HCT116 (cell line): Measurements from ENCODE around the gene STRIT1. TPM values are rescaled to one million over a fixed set of nuclear protein-coding genes. Genes with fewer than 3 reads are reported as not detected.

Experiments used
- ATAC-seq: fragments of 200-7000 bp; cut with Tn5 transposase; 2 replicates; pipeline ENCODE4 v1.9.1; 2020; ENCODE audit warnings: mild to moderate bottlenecking, moderate library complexity
- BruUV-seq: library from RNA; stranded (reverse); fragments of 400-500 nt; replicated peaks from 2 replicates; lab custom pipeline; 2021; lab: Mats Ljungman, UMichigan
- CTCF ChIA-PET: fragments of 300-600 bp; sonication (Branson Sonifier 250); formaldehyde crosslinking; loops from one replicate; lab custom pipeline; 2021; ENCODE audit warnings: antibody characterized with exemption; lab: Charles Lee
- POLR2A ChIA-PET: fragments of 300-600, 350-600 bp; sonication (Branson Sonifier 250); formaldehyde crosslinking; loops from one replicate; lab custom pipeline; 2021; ENCODE audit warnings: antibody characterized with exemption; lab: Charles Lee
- RAD21 ChIA-PET, 2 experiments: fragments of 300-600 bp; sonication (Branson Sonifier 250); formaldehyde crosslinking; loops; one replicate each; lab custom pipeline; 2023; ENCODE audit warnings: low total read pairs in 2 of 2; ENCODE audit not compliant: uncharacterized antibody in 2 of 2, unreplicated experiment in 2 of 2, low non-redundant PET in 1 of 2; lab: Charles Lee
- DNase-seq: peaks from one replicate; pipeline ENCODE4 v3.0.0-alpha.2; 2010; ENCODE audit warnings: low read depth, low spot score
- H2AFZ ChIP-seq: fragments of 200-600 bp; shearing (Covaris generic), sonication (generic); 2 replicates; pipeline ENCODE4 v1.6.1; 2017; ENCODE audit warnings: low read depth, mixed run types, mixed read lengths, antibody characterized with exemption, low read length; ENCODE audit not compliant: poor library complexity, severe bottlenecking
- H3K27ac ChIP-seq: 2 replicates; pipeline ENCODE4 v1.5.1; 2012; ENCODE audit warnings: low read depth, low read length
- H3K27me3 ChIP-seq: fragments of 200-600 bp; sonication (generic); 2 replicates; pipeline ENCODE4 v1.6.1; 2016; ENCODE audit warnings: mixed run types, low read length, mixed read lengths; ENCODE audit not compliant: insufficient read depth
- H3K36me3 ChIP-seq, 2 experiments: fragments of 200-500 bp in 1 of 2; fragments of 200-600 bp in 1 of 2; sonication (Bioruptor generic) in 1 of 2; sonication (generic) in 1 of 2; 2 replicates each; pipeline versions ENCODE4 v1.5.1 to v1.6.1; 2014 to 2016; ENCODE audit warnings: low read length in 2 of 2, inconsistent platforms in 1 of 2, mixed read lengths in 1 of 2, mixed run types in 1 of 2; ENCODE audit not compliant: insufficient read depth in 2 of 2, control insufficient read depth in 1 of 2
- H3K4me1 ChIP-seq, 2 experiments: fragments of 200-600 bp in 1 of 2; sonication (generic) in 1 of 2; 2 replicates each; pipeline versions ENCODE4 v1.5.1 to v1.6.1; 2012 to 2017; ENCODE audit warnings: low read length in 2 of 2, inconsistent platforms in 1 of 2, mild to moderate bottlenecking in 1 of 2, mixed read lengths in 1 of 2, mixed run types in 1 of 2, moderate library complexity in 1 of 2; ENCODE audit not compliant: insufficient read depth in 2 of 2, control insufficient read depth in 1 of 2
- H3K4me2 ChIP-seq: fragments of 200-600 bp; sonication (generic); 2 replicates; pipeline ENCODE4 v1.6.1; 2017; ENCODE audit warnings: mixed run types, low read length, mixed read lengths
- H3K4me3 ChIP-seq, 2 experiments: fragments of 200-600 bp in 1 of 2; sonication (generic) in 1 of 2; replicated peaks in 1 of 2; 2 replicates each; pipeline ENCODE4 v1.5.1; 2011 to 2016; ENCODE audit warnings: low read length in 2 of 2, control low read depth in 1 of 2, low read depth in 1 of 2, mild to moderate bottlenecking in 1 of 2, mixed read lengths in 1 of 2, mixed run types in 1 of 2
- H3K79me2 ChIP-seq: fragments of 200-600 bp; sonication (generic); 2 replicates; pipeline ENCODE4 v1.6.1; 2017; ENCODE audit warnings: mild to moderate bottlenecking, mixed run types, low read length, moderate library complexity, mixed read lengths; ENCODE audit not compliant: insufficient read depth
- H3K9ac ChIP-seq: fragments of 200-600 bp; sonication (generic); 2 replicates; pipeline ENCODE4 v1.6.1; 2016; ENCODE audit warnings: low read length, mixed read lengths
- H3K9me2 ChIP-seq: fragments of 200-600 bp; sonication (generic), shearing (Covaris generic); 2 replicates; pipeline ENCODE4 v1.6.1; 2017; ENCODE audit warnings: mixed run types, mild to moderate bottlenecking, moderate library complexity; ENCODE audit not compliant: insufficient read depth
- H3K9me3 ChIP-seq, 2 experiments: fragments of 200-500 bp in 1 of 2; fragments of 200-600 bp in 1 of 2; sonication (Bioruptor generic) in 1 of 2; sonication (generic) in 1 of 2; 2 replicates each; pipeline ENCODE4 v1.6.1; 2014 to 2017; ENCODE audit warnings: low read length in 2 of 2, mixed read lengths in 2 of 2, inconsistent platforms in 1 of 2, low read depth in 1 of 2, mild to moderate bottlenecking in 1 of 2, mixed run types in 1 of 2, moderate library complexity in 1 of 2; ENCODE audit not compliant: control insufficient read depth in 1 of 2, insufficient read depth in 1 of 2
- H4K20me1 ChIP-seq: fragments of 200-600 bp; sonication (generic), shearing (Covaris generic); 2 replicates; pipeline ENCODE4 v1.6.1; 2017; ENCODE audit warnings: mixed run types, mild to moderate bottlenecking, moderate library complexity; ENCODE audit not compliant: insufficient read depth
- CBX3 ChIP-seq: IDR thresholded peaks from 2 replicates; pipeline ENCODE4 v1.6.1; 2012; ENCODE audit warnings: low read depth
- CEBPB ChIP-seq: IDR thresholded peaks from 2 replicates; pipeline ENCODE4 v1.6.1; 2012; ENCODE audit warnings: low read depth
- EGR1 ChIP-seq: IDR thresholded peaks from 2 replicates; pipeline ENCODE4 v1.6.1; 2012; ENCODE audit warnings: low read depth
- ELF1 ChIP-seq: IDR thresholded peaks from 2 replicates; pipeline ENCODE4 v1.6.1; 2012; ENCODE audit warnings: low read depth, borderline replicate concordance
- EZH2 ChIP-seq: fragments of 200-600 bp; sonication (generic); IDR thresholded peaks from 2 replicates; pipeline ENCODE4 v1.6.1; 2017; ENCODE audit warnings: antibody characterized with exemption, mixed run types
- EZH2phosphoT487 ChIP-seq: fragments of 200-600 bp; IDR thresholded peaks from 2 replicates; pipeline ENCODE4 v1.6.1; 2018; ENCODE audit warnings: antibody characterized with exemption, borderline replicate concordance
- FOSL1 ChIP-seq: IDR thresholded peaks from 2 replicates; pipeline ENCODE4 v1.6.1; 2012; ENCODE audit warnings: low read depth
- JUND ChIP-seq: IDR thresholded peaks from 2 replicates; pipeline ENCODE4 v1.6.1; 2012
- POLR2AphosphoS5 ChIP-seq: IDR thresholded peaks from 2 replicates; pipeline ENCODE4 v1.6.1; 2011; ENCODE audit warnings: mild to moderate bottlenecking, low read depth, low read length, moderate library complexity
- RAD21 ChIP-seq: IDR thresholded peaks from 2 replicates; pipeline ENCODE4 v1.6.1; 2012; ENCODE audit warnings: low read depth, mild to moderate bottlenecking
- SP1 ChIP-seq: IDR thresholded peaks from 2 replicates; pipeline ENCODE4 v1.6.1; 2012; ENCODE audit warnings: low read depth
- SRF ChIP-seq: IDR thresholded peaks from 2 replicates; pipeline ENCODE4 v1.6.1; 2012; ENCODE audit warnings: low read depth
- YY1 ChIP-seq: IDR thresholded peaks from 2 replicates; pipeline ENCODE4 v1.6.1; 2011; ENCODE audit warnings: low read length, low read depth, moderate library complexity, mild to moderate bottlenecking; ENCODE audit not compliant: insufficient replicate concordance; ENCODE audit errors: extremely low read depth
- ZFX ChIP-seq: fragments of 450-650 bp; IDR thresholded peaks from 2 replicates; pipeline ENCODE4 v1.6.1; 2017
- ZNF274 ChIP-seq: fragments of 200-500 bp; sonication (Bioruptor generic); IDR thresholded peaks from 2 replicates; pipeline ENCODE4 v1.6.1; 2014; ENCODE audit warnings: mild to moderate bottlenecking, low read depth, low read length, inconsistent platforms
- intact Hi-C: fragments of 100-400 bp; cut with micrococcal nuclease; formaldehyde crosslinking; loops from 2 replicates; pipeline ENCODE4 v1.10.0; 2022
- total RNA-seq: library from RNA; stranded (reverse); gene quantifications from one replicate; pipeline ENCODE4 v1.2.1, GENCODE V29; 2021; ENCODE audit not compliant: unreplicated experiment
- TF ChIP-seq, protein P1 (sequence below): IDR thresholded peaks from 2 replicates; pipeline ENCODE4 v1.6.1; 2011; ENCODE audit warnings: mild to moderate bottlenecking, low read length, moderate library complexity; ENCODE audit not compliant: insufficient replicate concordance; ENCODE audit errors: extremely low read depth
- TF ChIP-seq, protein P2 (sequence below): IDR thresholded peaks from 2 replicates; pipeline ENCODE4 v1.6.1; 2012
- TF ChIP-seq, protein P3 (sequence below): IDR thresholded peaks from 2 replicates; pipeline ENCODE4 v1.6.1; 2012; ENCODE audit warnings: low read depth
- TF ChIP-seq, protein P4 (sequence below): IDR thresholded peaks from 2 replicates; pipeline ENCODE4 v1.6.1; 2012

STRIT1 gene
- total RNA-seq, 1 experiment from 2014 or later: not detected

DNA sequence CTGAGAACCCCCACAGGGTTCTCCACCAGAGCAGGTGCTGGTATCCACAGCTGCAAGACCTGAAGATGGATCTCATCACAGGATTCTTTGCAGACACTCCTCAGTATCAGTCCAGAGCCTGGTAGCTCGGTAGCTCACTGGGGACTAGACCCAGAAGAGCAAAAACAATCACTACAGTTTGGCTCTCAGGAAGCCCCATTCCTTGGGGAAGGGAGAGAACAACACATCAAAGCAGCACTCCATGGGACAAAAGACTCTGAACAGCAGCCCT, 22.2 kb downstream of the STRIT1 start:
- CTCF ChIA-PET: no interaction called here
- no peaks in the 10 kb centered on the region for H3K9me2 ChIP-seq
- H3K4me2 ChIP-seq: peak overlapping the region; percentile 51; the same call in 1 of the 2 replicates
- RAD21 ChIA-PET: interaction anchor here in 1 of 2 experiments (1.0 kb wide), 1 partner anchor 101 kb away, joined by 3 read pairs; no protein-coding TSS in a partner anchor
- no peaks in the 10 kb centered on the region for H3K36me3 ChIP-seq
- H3K9ac ChIP-seq: no peak overlapping the region
- no peaks in the 10 kb centered on the region for H3K27me3 ChIP-seq
- DNase-seq (no peak), ATAC-seq (no peak)
- H2AFZ ChIP-seq: no peak overlapping the region
- TF ChIP-seq ZNF274: no peak
- TF ChIP-seq ZFX: no peak
- TF ChIP-seq SRF: no peak
- TF ChIP-seq SP1: no peak
- no peak for TF ChIP-seq ELF1
- TF ChIP-seq, protein P1, sequence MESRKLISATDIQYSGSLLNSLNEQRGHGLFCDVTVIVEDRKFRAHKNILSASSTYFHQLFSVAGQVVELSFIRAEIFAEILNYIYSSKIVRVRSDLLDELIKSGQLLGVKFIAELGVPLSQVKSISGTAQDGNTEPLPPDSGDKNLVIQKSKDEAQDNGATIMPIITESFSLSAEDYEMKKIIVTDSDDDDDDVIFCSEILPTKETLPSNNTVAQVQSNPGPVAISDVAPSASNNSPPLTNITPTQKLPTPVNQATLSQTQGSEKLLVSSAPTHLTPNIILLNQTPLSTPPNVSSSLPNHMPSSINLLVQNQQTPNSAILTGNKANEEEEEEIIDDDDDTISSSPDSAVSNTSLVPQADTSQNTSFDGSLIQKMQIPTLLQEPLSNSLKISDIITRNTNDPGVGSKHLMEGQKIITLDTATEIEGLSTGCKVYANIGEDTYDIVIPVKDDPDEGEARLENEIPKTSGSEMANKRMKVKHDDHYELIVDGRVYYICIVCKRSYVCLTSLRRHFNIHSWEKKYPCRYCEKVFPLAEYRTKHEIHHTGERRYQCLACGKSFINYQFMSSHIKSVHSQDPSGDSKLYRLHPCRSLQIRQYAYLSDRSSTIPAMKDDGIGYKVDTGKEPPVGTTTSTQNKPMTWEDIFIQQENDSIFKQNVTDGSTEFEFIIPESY: no peak
- TF ChIP-seq EZH2: no peak
- no peak for TF ChIP-seq EZH2phosphoT487
- no peak for TF ChIP-seq JUND
- no peak for TF ChIP-seq CBX3
- TF ChIP-seq, protein P2, sequence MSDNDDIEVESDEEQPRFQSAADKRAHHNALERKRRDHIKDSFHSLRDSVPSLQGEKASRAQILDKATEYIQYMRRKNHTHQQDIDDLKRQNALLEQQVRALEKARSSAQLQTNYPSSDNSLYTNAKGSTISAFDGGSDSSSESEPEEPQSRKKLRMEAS: no peak
- no peak for TF ChIP-seq YY1
- no peak for TF ChIP-seq FOSL1
- no peak for TF ChIP-seq EGR1
- TF ChIP-seq, protein P3, sequence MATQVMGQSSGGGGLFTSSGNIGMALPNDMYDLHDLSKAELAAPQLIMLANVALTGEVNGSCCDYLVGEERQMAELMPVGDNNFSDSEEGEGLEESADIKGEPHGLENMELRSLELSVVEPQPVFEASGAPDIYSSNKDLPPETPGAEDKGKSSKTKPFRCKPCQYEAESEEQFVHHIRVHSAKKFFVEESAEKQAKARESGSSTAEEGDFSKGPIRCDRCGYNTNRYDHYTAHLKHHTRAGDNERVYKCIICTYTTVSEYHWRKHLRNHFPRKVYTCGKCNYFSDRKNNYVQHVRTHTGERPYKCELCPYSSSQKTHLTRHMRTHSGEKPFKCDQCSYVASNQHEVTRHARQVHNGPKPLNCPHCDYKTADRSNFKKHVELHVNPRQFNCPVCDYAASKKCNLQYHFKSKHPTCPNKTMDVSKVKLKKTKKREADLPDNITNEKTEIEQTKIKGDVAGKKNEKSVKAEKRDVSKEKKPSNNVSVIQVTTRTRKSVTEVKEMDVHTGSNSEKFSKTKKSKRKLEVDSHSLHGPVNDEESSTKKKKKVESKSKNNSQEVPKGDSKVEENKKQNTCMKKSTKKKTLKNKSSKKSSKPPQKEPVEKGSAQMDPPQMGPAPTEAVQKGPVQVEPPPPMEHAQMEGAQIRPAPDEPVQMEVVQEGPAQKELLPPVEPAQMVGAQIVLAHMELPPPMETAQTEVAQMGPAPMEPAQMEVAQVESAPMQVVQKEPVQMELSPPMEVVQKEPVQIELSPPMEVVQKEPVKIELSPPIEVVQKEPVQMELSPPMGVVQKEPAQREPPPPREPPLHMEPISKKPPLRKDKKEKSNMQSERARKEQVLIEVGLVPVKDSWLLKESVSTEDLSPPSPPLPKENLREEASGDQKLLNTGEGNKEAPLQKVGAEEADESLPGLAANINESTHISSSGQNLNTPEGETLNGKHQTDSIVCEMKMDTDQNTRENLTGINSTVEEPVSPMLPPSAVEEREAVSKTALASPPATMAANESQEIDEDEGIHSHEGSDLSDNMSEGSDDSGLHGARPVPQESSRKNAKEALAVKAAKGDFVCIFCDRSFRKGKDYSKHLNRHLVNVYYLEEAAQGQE: no peak
- no peak for TF ChIP-seq POLR2AphosphoS5
- no peak for TF ChIP-seq RAD21
- no peak for TF ChIP-seq CEBPB
- TF ChIP-seq, protein P4, sequence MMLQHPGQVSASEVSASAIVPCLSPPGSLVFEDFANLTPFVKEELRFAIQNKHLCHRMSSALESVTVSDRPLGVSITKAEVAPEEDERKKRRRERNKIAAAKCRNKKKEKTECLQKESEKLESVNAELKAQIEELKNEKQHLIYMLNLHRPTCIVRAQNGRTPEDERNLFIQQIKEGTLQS: no peak
- no peak overlapping the region for H3K4me3 ChIP-seq
- no peaks in the 10 kb centered on the region for H3K9me3 ChIP-seq
- intact Hi-C loops: no loop called here
- POLR2A ChIA-PET: no interaction called here
- BruUV-seq: no TSS peak
- no peaks in the 10 kb centered on the region for H3K79me2 ChIP-seq
- no peaks in the 10 kb centered on the region for H4K20me1 ChIP-seq
- peaks cover 18% of the 10 kb centered on the region in 2 experiments for H3K4me1 ChIP-seq
- H3K27ac ChIP-seq: no peak overlapping the region
